H4 (cell line): Measurements from ENCODE around the gene MOGAT2. TPM values are rescaled to one million over a fixed set of nuclear protein-coding genes. Genes with fewer than 3 reads are reported as not detected.
"Not testable (repeated sequence)": the region's sequence is repeated elsewhere in the genome, so short reads cannot be mapped to it uniquely, and the experiment has no call there.

Experiments used
- DNase-seq: peaks from one replicate; pipeline ENCODE4 v3.0.0-alpha.2; 2015; ENCODE audit warnings: low spot score
- total RNA-seq: library from RNA; depleted of rRNA; stranded (reverse); fragments of >200 nt; shearing (Covaris generic); gene quantifications from 2 replicates; pipeline ENCODE4 v1.2.3, GENCODE V29; 2014; rRNA removed

The MOGAT2 gene
- not detected in 2 replicates for total RNA-seq

DNA sequence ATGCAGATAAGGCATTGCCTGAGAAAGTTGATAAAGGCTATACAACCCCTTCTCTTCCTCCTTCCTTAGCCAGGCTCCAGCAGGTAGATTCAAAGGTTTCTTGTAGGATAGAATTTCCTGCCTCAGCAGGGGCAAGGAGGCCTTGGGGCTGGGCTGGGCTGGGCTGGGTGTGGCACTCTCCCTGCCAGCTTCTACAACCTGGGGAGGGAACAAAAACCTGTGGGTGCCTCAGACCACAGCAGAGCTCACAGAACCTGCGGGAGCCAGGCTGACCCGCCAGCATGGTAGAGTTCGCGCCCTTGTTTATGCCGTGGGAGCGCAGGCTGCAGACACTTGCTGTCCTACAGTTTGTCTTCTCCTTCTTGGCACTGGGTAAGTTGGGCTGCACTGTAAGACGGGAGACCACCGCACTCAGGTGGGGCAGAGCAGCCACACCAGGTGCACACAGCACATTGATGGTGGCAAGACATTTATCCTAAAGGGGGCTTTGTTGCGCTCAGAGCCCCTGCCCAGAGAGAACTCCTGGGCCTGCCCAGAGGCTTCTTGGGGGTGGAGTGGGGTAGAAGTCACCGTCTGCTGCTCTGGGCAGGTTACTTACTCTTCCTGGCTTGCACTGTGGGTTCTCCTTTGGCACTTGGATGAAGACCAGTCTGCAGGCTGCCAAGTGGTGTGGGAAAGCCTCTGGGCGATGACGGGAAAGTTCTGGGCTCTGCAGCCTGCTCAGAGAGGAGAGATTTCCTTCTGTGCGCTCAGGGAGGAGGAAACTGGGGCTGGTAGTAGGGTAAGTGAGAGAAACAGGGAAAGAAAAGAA, at the start of gene MOGAT2:
TSS of gene MOGAT2 (plus strand) at position 231 of the 811 bp plus-strand sequence. CDS start at position 282, 51 bp downstream.
- no peak for DNase-seq

DNA sequence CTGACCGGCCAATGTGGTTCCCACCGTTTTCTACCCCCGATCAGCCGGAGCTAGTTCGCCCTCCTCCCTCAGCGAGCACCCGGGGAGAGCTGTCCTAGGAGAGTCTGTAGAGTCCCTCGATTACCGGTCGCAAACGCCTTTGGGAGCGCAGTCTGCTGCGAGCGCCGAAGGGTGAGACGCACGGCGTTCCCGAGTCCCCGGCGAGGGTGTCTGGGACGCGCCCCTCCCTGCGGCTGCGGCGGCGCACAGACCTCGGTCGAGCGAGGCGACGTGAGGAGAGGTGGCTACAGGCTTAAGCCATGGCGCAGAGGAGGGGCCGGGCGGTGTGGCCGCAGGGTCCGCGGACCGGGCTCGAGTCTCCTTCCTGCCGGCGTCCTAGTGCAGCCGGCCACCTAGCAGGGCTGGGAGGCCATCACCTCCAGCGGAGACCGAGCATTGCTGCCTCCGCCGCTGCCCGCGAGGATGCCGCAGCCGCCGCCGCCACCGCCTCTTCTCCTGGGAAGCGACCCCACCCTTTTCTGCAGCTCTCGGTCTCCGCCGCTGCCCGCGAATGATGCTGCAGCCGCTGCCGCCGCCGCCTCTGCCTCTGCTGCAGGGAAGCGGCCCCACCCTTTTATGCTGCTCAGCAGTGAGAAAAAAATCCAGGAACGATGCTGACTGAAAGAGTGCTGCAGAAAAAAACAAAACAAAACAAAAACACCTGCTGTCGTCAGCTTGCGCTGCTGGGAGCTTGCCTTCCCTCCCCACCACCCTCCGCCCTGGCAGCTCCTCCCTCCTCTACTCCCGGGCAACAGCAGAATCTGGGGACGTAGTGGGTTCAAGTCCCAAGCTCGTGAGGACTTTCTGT, 49.0 kb upstream of the MOGAT2 start, which contains the start of gene MAP6:
TSS of gene MAP6 (minus strand) at position 588 of the 847 bp plus-strand sequence. CDS start 669 bp downstream, outside the sequence.
- no peak for DNase-seq

DNA sequence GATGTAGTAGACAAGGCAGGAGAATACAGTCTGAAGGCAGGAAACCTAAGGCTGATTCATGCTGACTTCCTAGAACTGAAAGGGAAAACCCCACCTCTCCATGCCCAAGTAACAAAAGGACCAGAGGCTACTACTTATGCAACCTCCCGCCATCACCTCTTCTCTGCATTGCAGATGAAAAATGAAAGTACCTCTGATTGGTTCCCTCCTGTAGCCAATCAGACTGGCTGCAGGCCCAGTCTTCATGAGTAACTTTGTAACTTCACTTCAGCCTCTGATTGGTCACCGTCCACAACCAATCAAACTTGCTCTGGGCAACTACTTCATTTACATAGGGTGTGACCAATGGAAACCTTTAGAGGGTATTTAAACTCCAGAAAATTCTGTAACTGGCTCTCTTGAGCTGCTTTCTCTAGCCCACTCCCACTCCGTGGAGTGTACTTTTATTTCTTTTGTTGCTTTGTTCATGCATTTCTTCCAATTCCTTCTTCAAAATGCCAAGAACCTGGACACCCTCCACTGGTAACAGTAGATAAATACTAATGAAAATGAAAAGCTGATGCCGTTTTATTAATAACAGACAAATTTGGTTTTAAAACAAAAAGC, 43.6 kb upstream of the MOGAT2 start:
- DNase-seq: peak; percentile 55

DNA sequence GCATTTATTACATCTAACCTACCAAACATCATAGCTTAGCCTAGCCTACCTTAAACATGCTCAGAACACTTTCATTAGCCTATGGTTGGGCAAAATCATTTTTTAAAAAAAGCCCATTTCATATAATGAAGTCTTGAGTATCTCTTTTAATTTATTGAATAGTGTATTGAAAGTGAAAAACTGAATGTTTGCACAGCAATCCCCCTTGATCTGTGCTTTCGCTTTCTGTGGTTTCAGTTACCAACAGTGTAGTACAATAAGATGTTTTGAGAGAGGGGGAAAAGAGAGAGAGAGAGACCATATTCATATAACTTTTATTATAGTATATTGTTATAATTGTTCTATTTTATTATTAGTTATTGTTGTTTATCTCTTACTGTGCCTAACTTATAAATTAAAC, 40.4 kb upstream of the MOGAT2 start:
- DNase-seq: no peak

DNA sequence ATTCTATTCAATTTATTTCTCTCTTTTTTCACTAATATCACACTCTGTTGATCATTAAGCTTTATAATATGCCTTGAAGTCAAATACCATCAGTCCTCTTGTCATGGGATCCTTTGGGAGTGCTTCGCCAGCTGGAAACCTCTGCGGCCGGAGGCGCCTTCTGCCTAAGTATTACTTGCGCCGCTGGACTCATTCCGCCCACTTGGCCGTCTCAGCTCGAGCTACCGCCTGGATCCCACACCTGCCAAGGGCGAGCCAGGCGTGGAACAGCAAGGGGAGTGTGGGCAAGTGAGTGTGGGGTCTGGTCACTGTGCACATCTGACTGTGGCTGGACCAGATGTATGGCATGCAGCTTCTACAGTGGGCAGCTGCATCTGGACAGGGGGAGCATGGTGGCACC, 39.7 kb upstream of the MOGAT2 start:
- DNase-seq: no peak

DNA sequence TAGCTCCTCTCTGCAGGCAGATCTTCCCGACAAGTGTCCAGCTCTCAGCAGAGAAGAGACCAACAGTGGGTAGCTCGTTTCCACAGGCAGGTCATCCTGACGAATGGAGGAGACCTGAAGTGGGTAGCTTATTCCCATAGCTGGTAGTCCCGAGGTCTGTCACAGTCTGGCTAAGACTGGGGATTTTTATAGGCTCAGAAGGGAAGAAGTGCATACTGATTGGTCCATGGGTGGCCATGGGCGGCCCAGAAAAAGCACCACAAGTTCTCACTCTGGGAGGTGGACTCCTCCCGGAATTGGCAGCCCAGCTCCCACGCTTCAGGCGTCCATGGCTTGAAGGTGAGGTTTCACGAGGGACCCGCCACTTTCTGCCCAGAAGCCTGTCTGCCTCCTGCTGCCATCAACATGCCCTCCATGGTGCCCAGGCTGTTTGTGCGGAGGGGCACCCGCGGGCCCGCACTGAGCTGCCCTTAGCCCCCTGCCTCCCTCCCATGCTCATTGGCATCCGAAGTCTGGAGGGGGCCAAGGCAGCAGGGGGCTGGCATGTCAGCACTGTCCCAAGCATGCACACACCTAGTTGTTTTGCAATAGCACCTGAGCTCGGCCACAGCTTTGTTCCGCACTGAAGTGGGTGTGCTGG, 38.9 kb upstream of the MOGAT2 start:
- DNase-seq: no peak

DNA sequence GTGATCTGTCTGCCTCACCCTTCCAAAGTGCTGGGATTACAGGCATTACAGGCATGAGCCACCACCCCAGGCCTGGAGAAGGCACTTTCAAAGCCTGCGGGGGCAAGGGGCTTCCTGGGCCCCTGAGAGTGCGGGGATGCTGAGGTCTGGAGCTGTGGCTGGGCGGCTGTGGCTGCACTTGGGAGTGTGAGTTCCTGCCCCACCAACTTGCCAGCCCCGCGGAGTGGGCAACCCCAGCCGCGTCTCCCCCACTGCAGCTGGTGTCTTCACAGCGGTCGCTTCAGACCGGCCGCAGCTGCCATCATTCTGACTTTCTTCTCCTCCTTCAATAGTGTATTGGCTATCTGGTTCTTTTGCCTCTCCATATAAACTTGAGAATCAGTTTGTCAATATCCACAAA, 38.1 kb upstream of the MOGAT2 start:
- no peak for DNase-seq

DNA sequence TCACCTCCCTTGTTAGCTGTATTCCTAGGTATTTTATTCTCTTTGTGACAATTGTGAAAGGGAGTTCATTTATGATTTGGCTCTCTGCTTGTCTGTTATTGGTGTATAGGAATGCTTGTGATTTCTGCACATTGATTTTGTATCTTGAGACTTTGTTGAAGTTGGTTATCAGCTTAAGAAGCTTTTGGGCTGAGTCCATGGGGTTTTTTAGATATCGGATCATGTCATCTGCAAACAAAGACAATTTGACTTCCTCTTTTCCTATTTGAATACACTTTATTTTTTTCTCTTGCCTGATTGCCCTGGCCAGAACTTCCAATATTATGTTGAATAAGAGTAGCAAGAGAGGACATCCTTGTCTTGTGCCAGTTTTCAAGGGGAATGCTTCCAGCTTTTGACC, 33.8 kb upstream of the MOGAT2 start:
- not testable (repeated sequence) for DNase-seq

DNA sequence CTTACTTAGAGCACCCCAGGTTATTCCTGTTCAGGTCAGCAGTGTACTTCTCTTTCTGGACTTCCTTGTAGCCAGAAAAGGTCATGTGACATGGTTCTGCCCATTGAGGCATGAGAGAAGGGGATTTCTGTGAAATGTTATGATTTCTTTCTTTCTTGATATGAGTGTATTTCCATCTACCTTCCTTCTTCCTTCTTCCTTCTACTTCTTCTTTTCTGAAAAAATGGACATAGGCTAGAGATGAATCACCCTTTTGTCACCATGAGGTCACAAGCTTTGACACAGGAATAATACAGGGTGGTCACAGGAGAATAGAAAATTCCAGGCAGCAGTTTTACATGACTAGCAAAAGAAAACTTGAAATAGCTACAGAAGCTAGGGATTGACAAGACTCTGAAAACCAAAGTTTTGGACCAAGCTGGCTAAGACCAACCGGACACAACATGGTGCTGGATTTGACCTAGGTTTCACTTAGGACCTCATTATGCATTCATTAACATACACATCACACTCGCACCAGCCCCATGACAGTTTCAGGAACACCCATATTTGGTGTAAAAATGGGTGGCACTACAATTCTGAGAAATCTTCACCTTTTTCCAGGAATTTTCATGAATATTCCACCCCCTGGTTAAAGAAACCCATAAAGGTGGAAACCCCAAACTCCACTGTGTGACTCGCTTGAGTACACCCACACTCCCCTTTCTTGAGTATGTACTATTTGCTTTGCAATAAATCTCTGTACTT, 27.6 kb upstream of the MOGAT2 start:
- DNase-seq: no peak

DNA sequence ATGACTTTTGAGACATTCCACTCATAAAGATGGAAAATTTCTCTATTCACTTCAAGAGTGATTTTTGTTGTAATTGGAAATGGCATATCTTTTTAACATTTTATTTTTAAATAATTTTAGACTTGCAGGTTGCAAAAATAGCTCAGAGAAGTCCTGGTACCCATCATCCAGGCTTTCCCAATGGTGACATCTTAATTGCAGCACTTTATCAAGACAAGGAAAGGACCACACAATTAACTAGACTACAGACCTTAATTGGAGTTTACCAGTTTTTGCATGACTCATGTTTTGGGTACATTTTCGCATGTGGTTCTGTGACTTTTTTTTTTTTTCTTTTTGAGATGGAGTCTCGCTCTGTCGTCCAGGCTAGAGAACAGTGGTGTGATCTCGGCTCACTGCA, 25.8 kb upstream of the MOGAT2 start:
- DNase-seq: no peak

DNA sequence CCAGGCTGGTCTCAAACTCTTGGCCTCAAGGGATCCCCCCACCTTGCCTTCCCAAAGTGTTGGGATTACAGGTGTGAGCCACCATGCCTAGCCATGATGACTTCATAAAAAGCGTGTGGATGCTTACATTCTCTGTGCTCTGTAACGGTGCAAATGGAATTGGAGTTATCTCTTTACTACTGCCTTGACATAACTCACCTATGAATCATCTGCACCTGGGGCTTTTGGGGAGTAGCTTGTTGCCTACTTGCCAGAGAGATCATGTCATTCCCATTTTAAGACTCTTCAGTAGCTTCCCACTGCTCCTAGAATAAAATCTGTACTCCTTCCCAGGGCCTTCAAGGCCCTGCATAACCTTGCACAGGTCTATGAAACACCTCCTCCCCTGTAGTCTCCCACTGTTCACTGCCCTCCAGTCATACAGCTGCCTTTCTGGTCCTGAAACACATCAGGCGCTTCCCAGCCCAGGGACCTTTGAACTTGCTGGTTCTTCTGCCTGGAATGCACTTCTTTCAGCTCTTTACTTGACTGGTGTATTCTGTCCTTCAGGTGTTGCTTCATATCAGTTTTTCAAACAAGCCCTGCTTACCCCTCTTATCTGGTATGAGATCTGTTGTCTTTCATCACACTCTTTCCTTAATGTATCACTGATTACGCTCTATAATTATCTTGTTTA, 19.6 kb upstream of the MOGAT2 start:
- DNase-seq: no peak

DNA sequence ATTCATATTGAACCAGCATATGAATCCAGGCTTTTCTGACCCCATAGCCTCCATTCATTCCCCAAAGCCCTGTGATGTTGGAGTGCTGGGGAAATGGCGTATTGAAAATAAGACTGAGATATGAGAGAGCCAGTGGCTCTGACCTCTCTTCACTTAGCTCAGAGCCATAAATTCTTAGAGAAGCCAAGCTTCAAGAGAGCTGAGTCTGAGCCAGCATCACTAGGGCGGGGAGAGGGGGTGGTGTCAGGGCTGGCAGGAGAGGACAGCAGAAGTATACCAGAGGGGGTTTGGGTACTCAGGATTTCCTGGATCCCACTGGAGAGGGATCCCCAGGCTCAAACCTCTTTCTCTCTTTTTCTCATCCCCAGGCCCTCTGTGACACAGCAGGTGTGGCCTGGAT, 16.7 kb upstream of the MOGAT2 start:
- no peak for DNase-seq

DNA sequence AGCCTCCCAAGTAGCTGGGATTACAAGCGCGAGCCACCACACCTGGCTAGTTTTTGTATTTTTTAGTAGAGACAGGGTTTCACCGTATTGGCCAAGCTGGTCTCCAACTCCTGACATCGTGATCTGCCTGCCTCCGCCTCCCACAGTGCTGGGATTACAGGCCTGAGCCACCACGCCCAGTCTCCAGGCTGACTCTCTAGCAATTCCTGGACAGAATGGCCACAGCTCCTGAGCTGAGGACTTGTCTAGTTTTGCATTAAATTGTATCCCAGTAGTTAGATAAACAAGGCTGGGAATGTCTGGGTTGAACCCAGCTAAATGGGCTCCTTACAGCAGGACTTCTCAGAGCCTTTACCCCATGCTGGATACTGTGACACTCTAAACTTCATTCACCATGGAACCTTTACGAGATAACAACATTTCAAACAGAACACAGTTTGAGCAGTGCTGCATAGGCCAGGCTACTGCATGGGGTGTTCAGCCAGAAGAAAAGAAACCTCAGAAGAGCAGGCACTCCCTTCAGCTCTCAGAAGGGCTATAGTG, 13.9 kb upstream of the MOGAT2 start:
- no peak for DNase-seq

DNA sequence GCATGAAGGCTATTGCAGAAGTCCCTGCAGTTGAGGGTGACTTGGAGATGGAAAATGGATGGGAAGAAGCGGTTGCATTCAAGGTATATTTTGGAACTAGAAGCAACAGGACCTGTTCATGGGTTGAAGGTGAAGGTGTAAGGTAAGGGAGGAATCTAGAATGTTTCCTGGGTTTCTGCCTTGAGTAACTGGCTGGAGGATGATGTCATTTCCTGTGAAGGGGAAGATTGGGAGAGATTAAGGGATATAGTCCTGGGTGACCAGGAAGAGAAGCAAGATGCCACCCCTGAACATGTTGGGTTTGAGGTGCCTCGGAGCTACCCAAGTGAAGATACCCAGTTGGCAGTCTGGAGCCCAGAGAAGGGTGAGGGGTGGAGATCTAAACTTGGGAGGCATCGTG, 12.1 kb upstream of the MOGAT2 start:
- no peak for DNase-seq

DNA sequence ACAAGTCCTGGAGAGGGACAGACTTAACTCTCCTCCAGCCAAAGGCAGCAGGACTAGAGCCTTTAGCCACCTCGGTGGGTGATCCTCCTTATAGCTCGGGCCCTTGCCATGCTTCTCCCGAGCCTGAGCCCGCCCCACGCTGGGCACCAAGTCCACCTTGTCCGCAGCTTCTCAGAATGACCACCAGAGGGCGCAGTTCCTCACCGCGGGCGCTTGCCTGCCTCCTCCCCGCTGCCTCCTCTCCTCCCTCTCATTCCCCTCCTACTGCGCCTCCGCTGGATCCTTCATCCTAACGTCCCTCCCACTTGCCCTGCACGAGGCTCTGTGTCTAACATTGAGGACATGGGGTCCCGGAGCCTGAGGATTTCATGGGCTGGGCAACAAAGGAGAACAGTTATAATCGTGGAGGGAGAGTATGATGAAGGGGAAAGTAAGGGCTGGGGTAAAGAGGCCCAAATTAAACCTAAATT, 11.3 kb upstream of the MOGAT2 start:
- peak; percentile 75 for DNase-seq

DNA sequence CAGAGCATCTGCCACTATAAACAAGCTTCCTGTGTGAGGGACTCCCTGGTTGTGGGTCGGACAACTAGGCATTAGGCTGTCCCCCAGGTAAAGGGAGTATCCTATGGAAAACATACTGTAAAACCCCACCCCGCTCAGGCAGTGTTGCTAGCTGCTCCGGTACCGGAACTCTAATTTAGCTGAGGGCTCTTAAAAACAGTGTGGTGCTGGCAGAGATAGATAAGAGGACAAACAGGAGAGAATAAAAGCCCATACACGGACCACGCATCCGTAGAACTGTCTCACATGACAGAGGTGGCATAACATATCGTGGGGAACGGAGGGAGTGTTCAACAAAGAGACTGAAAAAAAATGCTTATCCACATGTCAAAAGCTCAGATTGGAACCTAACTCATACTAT, 3.4 kb upstream of the MOGAT2 start:
- DNase-seq: no peak

DNA sequence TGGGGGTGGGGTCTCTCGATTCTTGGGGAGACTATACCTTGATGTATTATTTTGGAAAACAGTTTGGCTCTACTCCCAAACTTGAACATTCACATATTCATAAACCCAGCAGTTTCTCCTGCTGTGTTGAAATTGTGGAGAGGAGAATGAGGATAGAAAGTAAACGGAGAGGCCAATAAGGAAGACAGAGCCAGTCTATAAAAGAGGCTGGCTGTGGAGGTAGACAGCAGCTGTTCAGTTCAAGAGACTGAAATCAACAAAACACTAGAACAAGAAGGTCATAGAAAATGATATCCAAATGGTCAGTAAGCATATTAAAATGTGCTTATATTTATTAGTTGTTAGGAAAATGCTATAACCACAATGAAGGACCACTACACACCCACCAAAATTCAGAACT, 1.9 kb upstream of the MOGAT2 start:
- no peak for DNase-seq

DNA sequence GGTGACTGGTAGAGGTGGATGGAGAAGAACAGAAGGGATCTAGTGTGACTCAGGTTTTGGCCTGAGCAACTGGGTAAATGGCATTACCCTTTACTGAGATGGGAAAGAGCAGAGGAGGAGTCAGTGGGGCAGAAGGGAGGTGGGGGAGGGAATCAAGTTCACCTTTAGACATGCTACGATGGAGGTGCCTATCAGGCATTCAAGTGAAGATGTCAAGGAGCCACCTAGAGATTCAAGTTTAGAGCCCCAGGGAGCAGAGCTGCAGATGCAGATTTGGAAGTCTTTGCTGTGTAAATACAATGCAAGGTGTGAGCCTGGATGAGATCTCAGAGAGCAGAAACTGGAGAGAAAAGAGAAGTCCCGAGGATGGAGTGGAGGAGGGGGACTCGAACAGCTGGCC, 979 bp upstream of the MOGAT2 start:
- DNase-seq: no peak

DNA sequence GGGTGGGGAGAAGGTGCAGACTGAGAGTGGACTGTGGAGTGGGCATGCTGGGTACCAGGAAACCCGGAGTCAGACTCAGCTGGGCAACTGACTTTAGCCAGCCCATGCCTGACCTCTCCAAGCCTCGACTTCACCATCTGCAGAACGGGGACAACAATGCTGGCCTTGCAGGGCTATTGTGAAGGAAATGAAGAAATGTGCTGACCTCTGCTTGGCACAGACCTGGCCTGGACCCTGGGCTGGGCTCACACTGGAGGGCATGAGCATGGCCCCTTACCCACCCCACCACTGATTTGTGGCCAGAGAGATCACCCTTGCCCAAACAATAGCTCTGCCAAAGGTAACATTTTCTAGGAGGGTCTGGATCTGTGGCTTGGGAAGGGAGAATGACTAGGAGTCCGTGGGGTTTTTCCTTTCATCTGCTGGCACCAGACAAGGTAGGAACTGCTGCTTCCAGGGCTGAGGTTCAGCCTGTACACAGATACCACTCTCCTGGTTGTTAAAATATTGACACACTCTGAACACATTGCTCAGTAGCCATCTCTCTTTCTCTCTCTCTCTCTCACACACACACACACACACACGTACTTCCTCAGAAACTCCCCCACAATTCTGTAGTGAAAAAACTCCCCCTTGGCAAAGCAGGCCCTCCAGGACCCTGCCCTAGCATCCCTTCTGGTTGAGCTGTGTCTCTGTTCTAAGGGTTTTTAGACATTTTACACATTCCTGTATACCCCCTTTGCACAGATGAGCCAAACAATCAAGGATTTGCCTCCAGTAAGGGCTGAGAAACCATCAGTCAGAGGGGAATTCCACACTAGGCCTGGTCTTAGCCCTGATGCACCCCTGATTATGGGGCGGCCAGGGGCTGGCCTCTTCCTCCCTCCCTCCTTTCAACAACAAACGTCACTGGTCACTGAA, 1.0 kb downstream of the MOGAT2 start:
- no peak for DNase-seq
